ENCODE data around the gene MBOAT2.
"Not testable (repeated sequence)": the region's sequence is repeated elsewhere in the genome, so short reads cannot be mapped to it uniquely, and the experiment has no call there.

GRCh38 chr2:8896671-8897070 is 106.8 kb downstream of the MBOAT2 start:
- not testable (repeated sequence) for TF ChIP-seq CTCF (conservative IDR thresholded peaks at IDR 0.05; ENCODE audit: low read depth, low read length); EZH2 (IDR thresholded peaks at IDR 0.05; ENCODE audit: low read length, unreplicated experiment); EZH2phosphoT487 (IDR thresholded peaks at IDR 0.05; ENCODE audit: borderline replicate concordance, low read length)
